ENCODE results near the gene BCL7A. TPM values are rescaled to one million over a fixed set of nuclear protein-coding genes. Genes with fewer than 3 reads are reported as not detected.

Gene BCL7A
- total and polyA plus RNA-seq, 4 experiments from 2014 or later, result 1.5 to 3.7 (median 2.8) TPM

DNA sequence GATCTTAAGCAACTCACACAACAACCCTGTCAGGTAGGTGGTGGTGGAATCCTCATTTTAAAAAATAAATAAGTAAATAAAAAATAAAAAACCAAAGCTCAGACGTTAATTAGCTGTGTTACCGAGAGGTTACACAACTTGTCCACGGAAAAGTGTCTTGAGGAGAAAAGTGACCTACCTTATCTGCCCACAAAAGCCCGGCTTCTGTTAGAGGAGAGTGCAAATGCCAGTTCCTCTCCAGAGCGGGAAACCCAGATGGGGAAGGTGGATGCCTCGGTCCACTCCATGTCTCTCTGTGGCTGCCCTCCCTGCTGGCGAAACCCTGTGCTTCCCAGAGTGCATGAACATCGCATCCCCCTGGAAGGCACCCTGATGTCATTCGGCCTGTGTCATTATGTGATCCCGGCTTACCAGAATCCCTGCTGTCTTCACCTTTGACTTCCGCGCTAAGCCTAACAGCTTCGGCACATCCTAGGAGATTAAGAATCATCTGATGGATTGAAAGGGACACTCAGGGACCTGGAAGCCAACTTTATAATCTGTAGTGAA is 63.2 kb downstream of the BCL7A start:
- peaks cover 5% of the 10 kb centered on the region for H3K36me3 ChIP-seq (ENCODE audit: insufficient read depth, low read length)
- Mint-ChIP-seq H3K4me1 (peaks cover 60 to 94% (median 75%) of the 10 kb centered on the region in 4 donors), H3K4me3 (no peak overlapping the region), H3K9me3 (no peaks in the 10 kb centered on the region), H3K36me3 (peaks cover 13 to 47% of the 10 kb centered on the region in 2 donors), H3K27me3 (no peaks in the 10 kb centered on the region), H3K27ac (peak overlapping the region in 2 of 7 donors; percentile 29 to 53)
- ChIA-PET CTCF (ENCODE audit: partially characterized antibody) (interaction anchor here (1.4 kb wide), 1 partner anchor 39 kb away, joined by 5 read pairs; no protein-coding TSS in a partner anchor), POLR2A (ENCODE audit: partially characterized antibody) (interaction anchor here (1.4 kb wide), 1 partner anchor 9 kb away, joined by 3 read pairs; no protein-coding TSS in a partner anchor)
- H3K4me3 ChIP-seq (ENCODE audit: low read length in 2 of 2), result no peak overlapping the region
- no peaks in the 10 kb centered on the region for H3K9me3 ChIP-seq (ENCODE audit: control insufficient read depth in 1 of 2, low read length in 2 of 2)
- DNase-seq, result no peak
- no peaks in the 10 kb centered on the region for H3K27me3 ChIP-seq (ENCODE audit: insufficient read depth, low read length)
- H3K4me1 ChIP-seq (ENCODE audit: insufficient read depth, low read length), result peaks cover 75% of the 10 kb centered on the region
- no peak overlapping the region for H3K27ac ChIP-seq (ENCODE audit: low read depth, low read length)
- intact Hi-C loops (cut with micrococcal nuclease), result no loop called here

DNA sequence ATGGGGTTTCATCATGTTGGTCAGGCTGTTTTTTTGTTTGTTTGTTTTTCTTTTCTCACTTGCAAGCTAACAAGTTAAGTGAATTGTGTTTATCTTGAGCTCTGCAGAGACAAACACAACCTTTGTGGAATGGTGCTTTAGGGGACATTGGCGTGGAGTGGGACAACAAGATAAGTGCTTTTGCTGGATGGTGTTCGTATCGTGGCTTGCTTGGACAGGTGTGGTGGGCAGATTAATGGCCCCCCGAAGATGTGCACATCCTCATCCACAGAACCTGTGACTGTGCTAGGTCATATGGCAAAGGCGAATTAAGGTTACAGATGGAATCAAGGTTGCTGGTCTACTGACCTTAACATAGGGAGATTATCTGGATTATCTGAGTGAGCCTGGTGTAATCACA is 63.9 kb downstream of the BCL7A start:
- Mint-ChIP-seq H3K27ac (peak overlapping the region in 5 of 7 donors; percentile 1 to 80 (median 65)), H3K36me3 (peaks cover 13 to 42% of the 10 kb centered on the region in 2 donors), H3K4me3 (peak overlapping the region in 1 of 8 donors; percentile 35), H3K27me3 (no peaks in the 10 kb centered on the region), H3K4me1 (peaks cover 56 to 89% (median 71%) of the 10 kb centered on the region in 4 donors), H3K9me3 (no peaks in the 10 kb centered on the region)
- CTCF ChIA-PET (ENCODE audit: partially characterized antibody), result interaction anchor here (1.2 to 1.4 kb wide), 2 partner anchors 12 to 38 kb away, joined by 4 to 5 read pairs; no protein-coding TSS in a partner anchor
- Histone ChIP-seq H3K36me3 (ENCODE audit: insufficient read depth, low read length) (peaks cover 5% of the 10 kb centered on the region), H3K27me3 (ENCODE audit: insufficient read depth, low read length) (no peaks in the 10 kb centered on the region), H3K4me3 (ENCODE audit: low read length in 2 of 2) (no peak overlapping the region), H3K4me1 (ENCODE audit: insufficient read depth, low read length) (peaks cover 74% of the 10 kb centered on the region), H3K27ac (ENCODE audit: low read depth, low read length) (no peak overlapping the region), H3K9me3 (ENCODE audit: control insufficient read depth in 1 of 2, low read length in 2 of 2) (no peaks in the 10 kb centered on the region)
- DNase-seq, result no peak
- intact Hi-C loops (cut with micrococcal nuclease), result no loop called here
- POLR2A ChIA-PET (ENCODE audit: partially characterized antibody), result interaction anchor here (0.8 to 1.4 kb wide), 2 partner anchors 10 kb away, joined by 3 read pairs; no protein-coding TSS in a partner anchor

DNA sequence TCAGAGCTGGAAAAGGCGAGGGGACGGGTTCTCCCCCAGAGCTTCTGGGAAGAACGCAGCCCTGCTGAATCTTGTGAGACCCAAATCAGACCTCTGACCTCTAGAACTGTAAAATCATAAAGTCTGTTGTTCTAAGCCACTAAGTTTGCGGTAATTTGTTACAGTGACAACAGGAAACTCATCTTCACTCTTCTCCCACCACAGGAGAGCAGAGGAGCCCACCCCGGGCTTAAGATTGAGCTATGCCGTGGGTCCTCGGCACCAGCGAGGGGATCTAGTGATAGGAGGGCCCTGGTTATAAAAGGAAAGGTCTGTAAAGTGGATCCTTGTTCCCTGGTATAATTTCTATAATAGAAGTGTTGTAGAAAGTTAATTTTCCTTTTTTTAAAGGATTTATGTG is 64.4 kb downstream of the BCL7A start:
- no peak for DNase-seq
- Histone ChIP-seq H3K27me3 (ENCODE audit: insufficient read depth, low read length) (no peaks in the 10 kb centered on the region), H3K4me1 (ENCODE audit: insufficient read depth, low read length) (peaks cover 74% of the 10 kb centered on the region), H3K9me3 (ENCODE audit: control insufficient read depth in 1 of 2, low read length in 2 of 2) (no peaks in the 10 kb centered on the region), H3K36me3 (ENCODE audit: insufficient read depth, low read length) (peaks cover 5% of the 10 kb centered on the region), H3K27ac (ENCODE audit: low read depth, low read length) (no peak overlapping the region), H3K4me3 (ENCODE audit: low read length in 2 of 2) (no peak overlapping the region)
- Mint-ChIP-seq H3K9me3 (no peaks in the 10 kb centered on the region), H3K4me3 (no peak overlapping the region), H3K27me3 (no peaks in the 10 kb centered on the region), H3K4me1 (peaks cover 56 to 84% (median 70%) of the 10 kb centered on the region in 4 donors), H3K27ac (peak overlapping the region in 6 of 7 donors; percentile 48 to 80 (median 68)), H3K36me3 (peaks cover 13 to 41% of the 10 kb centered on the region in 2 donors)
- ChIA-PET POLR2A (ENCODE audit: partially characterized antibody) (interaction anchor here (0.8 to 1.4 kb wide), 2 partner anchors 10 to 11 kb away, joined by 3 read pairs; no protein-coding TSS in a partner anchor), CTCF (ENCODE audit: partially characterized antibody) (interaction anchor here (1.2 to 1.4 kb wide), 2 partner anchors 11 to 37 kb away, joined by 4 to 5 read pairs; no protein-coding TSS in a partner anchor)
- intact Hi-C loops (cut with micrococcal nuclease), result no loop called here

DNA sequence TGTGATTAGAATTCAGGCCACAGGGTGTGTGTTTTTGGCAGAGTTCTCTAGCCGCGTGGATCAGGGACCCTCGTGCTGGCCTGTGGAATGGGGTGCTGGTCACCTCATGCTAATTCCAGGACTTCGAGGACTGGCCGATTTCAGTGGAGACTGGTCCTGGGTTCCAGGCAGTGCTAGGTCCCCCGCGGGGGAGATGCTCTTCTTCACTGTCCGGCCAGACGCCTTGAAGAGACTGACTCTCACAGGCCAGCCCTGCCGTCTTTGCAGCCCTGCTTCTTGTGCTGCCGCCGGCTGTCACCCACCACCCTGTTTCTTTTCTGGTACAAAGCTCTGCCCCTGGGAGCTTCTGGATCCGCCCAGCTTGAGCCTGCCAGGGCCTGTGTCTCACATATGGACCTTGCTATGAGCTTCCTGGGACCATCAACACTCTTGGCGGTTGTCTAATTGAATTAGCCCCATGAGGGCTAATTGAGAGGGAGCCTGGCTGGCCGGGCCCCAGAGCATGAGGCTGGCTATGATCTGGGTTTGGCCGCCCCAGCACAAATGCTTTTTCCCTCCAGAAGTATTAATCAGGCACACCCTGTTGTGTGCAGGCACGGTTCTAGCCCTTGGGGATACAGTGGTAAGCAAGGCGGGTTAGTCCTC is 65.1 kb downstream of the BCL7A start:
- ChIA-PET POLR2A (ENCODE audit: partially characterized antibody) (interaction anchor here (0.8 to 6.3 kb wide), 4 partner anchors 6 to 13 kb away, joined by 3 to 53 read pairs (median 4); partner anchors contain the start of gene MLXIP), CTCF (ENCODE audit: partially characterized antibody) (interaction anchor here (1.2 kb wide), 1 partner anchor 11 kb away, joined by 4 read pairs; no protein-coding TSS in a partner anchor)
- Histone ChIP-seq H3K36me3 (ENCODE audit: insufficient read depth, low read length) (peaks cover 5% of the 10 kb centered on the region), H3K27me3 (ENCODE audit: insufficient read depth, low read length) (no peaks in the 10 kb centered on the region), H3K9me3 (ENCODE audit: control insufficient read depth in 1 of 2, low read length in 2 of 2) (no peaks in the 10 kb centered on the region), H3K4me3 (ENCODE audit: low read length in 2 of 2) (no peak overlapping the region), H3K27ac (ENCODE audit: low read depth, low read length) (no peak overlapping the region), H3K4me1 (ENCODE audit: insufficient read depth, low read length) (peaks cover 74% of the 10 kb centered on the region)
- DNase-seq, result no peak
- Mint-ChIP-seq H3K4me1 (peaks cover 56 to 77% (median 68%) of the 10 kb centered on the region in 4 donors), H3K27ac (peak overlapping the region in 6 of 7 donors; percentile 56 to 92 (median 76)), H3K36me3 (peaks cover 17 to 40% of the 10 kb centered on the region in 2 donors), H3K4me3 (peak overlapping the region in 3 of 8 donors; percentile 7 to 61 (median 41)), H3K9me3 (no peaks in the 10 kb centered on the region), H3K27me3 (no peaks in the 10 kb centered on the region)
- intact Hi-C loops (cut with micrococcal nuclease), result no loop called here

DNA sequence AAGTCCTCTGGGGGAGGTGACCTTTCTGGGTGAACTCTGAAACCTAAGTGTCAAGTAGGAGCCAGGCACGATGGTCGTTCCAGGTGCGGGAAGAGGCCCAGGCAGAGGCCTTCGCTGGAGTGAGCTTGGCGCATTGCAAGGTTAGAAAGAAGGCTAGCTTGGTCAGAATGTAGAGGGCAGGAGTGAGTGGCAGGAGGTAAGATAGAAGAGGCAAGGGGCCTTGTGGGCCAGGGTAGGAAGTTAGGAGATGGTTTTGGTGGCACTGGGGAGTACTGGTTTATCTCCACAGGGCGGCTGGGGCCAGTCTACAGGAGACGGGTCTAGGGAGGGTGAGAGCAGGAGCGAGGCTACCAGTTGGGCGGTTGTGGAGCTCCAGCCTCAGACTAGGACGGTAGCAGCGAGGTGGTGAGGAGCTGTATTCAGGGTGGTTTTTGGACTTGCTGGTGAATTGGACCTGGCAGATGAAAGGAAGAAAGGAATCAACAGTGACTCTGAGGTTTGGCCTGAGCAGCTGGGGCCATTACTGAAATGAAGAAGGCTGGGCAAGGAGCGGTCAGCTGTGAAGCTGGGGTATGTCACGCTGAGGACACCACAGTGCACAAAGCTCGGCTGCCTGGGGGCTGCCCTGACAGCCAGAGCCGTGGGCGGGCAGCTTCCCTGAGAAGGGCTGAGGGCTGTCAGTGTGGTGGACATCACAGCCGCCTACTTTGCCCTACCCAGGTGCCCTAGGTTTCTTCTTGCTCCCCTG is 65.9 kb downstream of the BCL7A start:
- peaks cover 17 to 40% of the 10 kb centered on the region in 2 donors for H3K36me3 Mint-ChIP-seq
- Histone ChIP-seq H3K36me3 (ENCODE audit: insufficient read depth, low read length) (peaks cover 5% of the 10 kb centered on the region), H3K4me3 (ENCODE audit: low read length in 2 of 2) (no peak overlapping the region), H3K4me1 (ENCODE audit: insufficient read depth, low read length) (peaks cover 73% of the 10 kb centered on the region), H3K27ac (ENCODE audit: low read depth, low read length) (no peak overlapping the region), H3K9me3 (ENCODE audit: control insufficient read depth in 1 of 2, low read length in 2 of 2) (no peaks in the 10 kb centered on the region), H3K27me3 (ENCODE audit: insufficient read depth, low read length) (no peaks in the 10 kb centered on the region)
- POLR2A ChIA-PET (ENCODE audit: partially characterized antibody), result interaction anchor here (0.8 to 6.3 kb wide), 4 partner anchors 7 to 95 kb away, joined by 3 to 53 read pairs (median 4); partner anchors contain the start of genes LRRC43 and MLXIP
- intact Hi-C loops (cut with micrococcal nuclease), result loop anchor here (1.0 kb wide), 1 partner anchor 8 kb away; no protein-coding TSS in a partner anchor
- peak overlapping the region; percentile 38 to 85 (median 77) for H3K27ac Mint-ChIP-seq
- H3K4me3 Mint-ChIP-seq, result peak overlapping the region in 5 of 8 donors; percentile 5 to 41 (median 14)
- no peaks in the 10 kb centered on the region for H3K9me3 Mint-ChIP-seq
- H3K4me1 Mint-ChIP-seq, result peaks cover 49 to 69% (median 60%) of the 10 kb centered on the region in 4 donors
- H3K27me3 Mint-ChIP-seq, result no peaks in the 10 kb centered on the region
- CTCF ChIA-PET (ENCODE audit: partially characterized antibody), result interaction anchor here (1.8 to 3.4 kb wide), 3 partner anchors 11 to 33 kb away, joined by 5 to 14 read pairs (median 7); no protein-coding TSS in a partner anchor
- no peak for DNase-seq

DNA sequence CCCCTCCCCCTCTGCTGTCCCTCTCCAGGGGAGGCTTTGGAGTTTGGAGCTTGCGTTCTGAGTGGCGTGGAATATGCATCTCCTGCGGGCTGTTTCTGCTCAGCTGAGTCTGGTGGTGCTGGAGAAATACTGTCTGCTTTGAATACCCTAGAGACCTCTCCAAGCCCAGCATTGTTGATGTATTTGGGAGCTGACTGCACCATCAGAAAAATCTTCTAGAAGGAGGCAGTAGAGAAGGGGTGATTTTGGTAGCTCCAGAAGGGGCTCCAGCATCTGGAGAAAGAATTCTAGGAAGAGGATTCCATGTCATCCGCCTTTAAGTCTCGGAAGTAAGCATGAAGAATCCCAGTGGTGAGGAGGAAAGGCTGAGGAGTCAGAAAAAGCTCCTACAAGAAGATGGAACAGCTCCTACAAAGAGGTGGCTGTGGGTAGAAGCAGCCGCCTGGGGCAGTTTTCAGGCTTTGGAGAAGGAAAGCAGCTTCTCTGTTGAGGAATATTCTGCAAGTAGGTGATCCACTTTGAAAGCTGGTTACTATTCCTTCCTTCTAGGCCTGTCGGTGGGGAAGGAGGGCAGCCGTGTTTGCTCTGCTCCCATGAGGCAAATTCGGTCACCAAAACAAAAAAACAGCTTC is 66.6 kb downstream of the BCL7A start:
- Mint-ChIP-seq H3K36me3 (peaks cover 17 to 40% of the 10 kb centered on the region in 2 donors), H3K9me3 (no peaks in the 10 kb centered on the region), H3K27ac (peak overlapping the region in 6 of 7 donors; percentile 51 to 84 (median 78)), H3K4me3 (peak overlapping the region in 2 of 8 donors; percentile 38 to 48), H3K4me1 (peaks cover 43 to 62% (median 54%) of the 10 kb centered on the region in 4 donors), H3K27me3 (no peaks in the 10 kb centered on the region)
- CTCF ChIA-PET (ENCODE audit: partially characterized antibody), result interaction anchor here (1.2 to 3.4 kb wide), 5 partner anchors 10 to 34 kb away, joined by 3 to 14 read pairs (median 6); no protein-coding TSS in a partner anchor
- H3K36me3 ChIP-seq (ENCODE audit: insufficient read depth, low read length), result peaks cover 5% of the 10 kb centered on the region
- H3K27me3 ChIP-seq (ENCODE audit: insufficient read depth, low read length), result no peaks in the 10 kb centered on the region
- no peaks in the 10 kb centered on the region for H3K9me3 ChIP-seq (ENCODE audit: control insufficient read depth in 1 of 2, low read length in 2 of 2)
- POLR2A ChIA-PET (ENCODE audit: partially characterized antibody), result interaction anchor here (0.7 to 6.3 kb wide), 5 partner anchors 8 to 95 kb away, joined by 3 to 53 read pairs (median 3); partner anchors contain the start of genes BCL7A, LRRC43 and MLXIP
- H3K4me3 ChIP-seq (ENCODE audit: low read length in 2 of 2), result no peak overlapping the region
- no peak for DNase-seq
- intact Hi-C loops (cut with micrococcal nuclease), result loop anchor here (1.0 kb wide), 1 partner anchor 9 kb away; no protein-coding TSS in a partner anchor
- peaks cover 73% of the 10 kb centered on the region for H3K4me1 ChIP-seq (ENCODE audit: insufficient read depth, low read length)
- H3K27ac ChIP-seq (ENCODE audit: low read depth, low read length), result no peak overlapping the region

Measured in CD4-positive, alpha-beta memory T cell (primary cell).